ENCODE measurements around the gene SPON1.

SPON1 gene

GRCh38 chr11:14299921-14300320 is 337.4 kb downstream of the SPON1 start:
- DNase-seq (ENCODE audit: low read depth), result no peak
- no peak for TF ChIP-seq CTCF (IDR thresholded peaks at IDR 0.05; ENCODE audit: low read length, missing control alignments)
- H3K4me3 ChIP-seq (replicated peaks; ENCODE audit: low read depth, low read length), result no peak overlapping the region

GRCh38 chr11:14300661-14301304 is 338.3 kb downstream of the SPON1 start:
- DNase-seq (ENCODE audit: low read depth), result peak; percentile 89
- TF ChIP-seq CTCF (IDR thresholded peaks at IDR 0.05; ENCODE audit: low read length, missing control alignments), result peak; percentile 94
- no peak overlapping the region for H3K4me3 ChIP-seq (replicated peaks; ENCODE audit: low read depth, low read length)

- DNase-seq (ENCODE audit: low read depth), result no peak
These were observed 342.1 kb downstream of the SPON1 start for GRCh38 chr11:14304601-14305000.

GRCh38 chr11:14305649-14306048 is 343.1 kb downstream of the SPON1 start:
- TF ChIP-seq CTCF (IDR thresholded peaks at IDR 0.05; ENCODE audit: low read length, missing control alignments), result no peak
- H3K4me3 ChIP-seq (replicated peaks; ENCODE audit: low read depth, low read length), result no peak overlapping the region
- DNase-seq (ENCODE audit: low read depth), result no peak

More at GRCh38 chr11:14304601-14305000, 342.1 kb downstream of the SPON1 start:
- no peak overlapping the region for H3K4me3 ChIP-seq (replicated peaks; ENCODE audit: low read depth, low read length)
- TF ChIP-seq CTCF (IDR thresholded peaks at IDR 0.05; ENCODE audit: low read length, missing control alignments), result no peak

- DNase-seq (ENCODE audit: low read depth), result no peak
- H3K4me3 ChIP-seq (replicated peaks; ENCODE audit: low read depth, low read length), result no peak overlapping the region
- TF ChIP-seq CTCF (IDR thresholded peaks at IDR 0.05; ENCODE audit: low read length, missing control alignments), result peak; percentile 13
These were observed 344.0 kb downstream of the SPON1 start for GRCh38 chr11:14306481-14306880.

GRCh38 chr11:14308114-14308896 is 345.8 kb downstream of the SPON1 start:
- peak; percentile 66 for DNase-seq (ENCODE audit: low read depth)
- no peak overlapping the region for H3K4me3 ChIP-seq (replicated peaks; ENCODE audit: low read depth, low read length)
- peak; percentile 87 for TF ChIP-seq CTCF (IDR thresholded peaks at IDR 0.05; ENCODE audit: low read length, missing control alignments)

Measured in fibroblast of pulmonary artery (primary cell).